Heart left ventricle (tissue), 13 donors: Measurements from ENCODE around the gene COL27A1.

Experiments
- POLR2A ChIP-seq, 2 donors: fragments of 450-650 bp; IDR thresholded peaks; one replicate each; pipeline ENCODE4 v1.6.1; 2017; ENCODE audit warnings: antibody characterized with exemption in 2 of 2, mild to moderate bottlenecking in 2 of 2, moderate library complexity in 2 of 2
- TF ChIP-seq, protein P1 (sequence below), 12 donors: fragments of 200-600 bp; sonication (generic) in 4 of 12; IDR thresholded peaks; one replicate each; pipeline versions ENCODE4 v1.5.0 to v1.8.0; 2018 to 2022; ENCODE audit warnings: antibody characterized with exemption in 12 of 12, mild to moderate bottlenecking in 5 of 12
- donor health status: ischemic (EF 13 %, LVEDD 7.1; RV severe dilation, severe dysfunction).
- donor health status: DM: no; HTN: yes; CAD: no.
- donor health status: DM: no; HTN: no; CAD: no.
- donor health status: ischemic (EF 25% LVEDD 6.9; RV normal size, moderate dysfunction).
- donor health status: ischemic (EF 25% LVEDD 5.7; RV mildly dilated, moderate dysfunction).
- donor health status: ischemic (EF 35%, LVEDD 5.7; RV mildly dilated, moderate dysfunction).
- donor health status: nonischemic (EF 11% LVEDD 7.7; RV severe dilation, severe dysfunction).
- donor health status: DM: yes; HTN: yes; CAD: no.
- donor health status: PGD.
- donor health status: ischemic (EF 29% LVEDD 5.4; RV normal size, mild dysfunction).
- donor health status: nonischemic (EF 23%, LVEDD 6.1; RV moderate dilation, normal function).

GRCh38 chr9:114214686-114215414 lies 59.5 kb downstream of the COL27A1 start:
- TF ChIP-seq, protein P1, sequence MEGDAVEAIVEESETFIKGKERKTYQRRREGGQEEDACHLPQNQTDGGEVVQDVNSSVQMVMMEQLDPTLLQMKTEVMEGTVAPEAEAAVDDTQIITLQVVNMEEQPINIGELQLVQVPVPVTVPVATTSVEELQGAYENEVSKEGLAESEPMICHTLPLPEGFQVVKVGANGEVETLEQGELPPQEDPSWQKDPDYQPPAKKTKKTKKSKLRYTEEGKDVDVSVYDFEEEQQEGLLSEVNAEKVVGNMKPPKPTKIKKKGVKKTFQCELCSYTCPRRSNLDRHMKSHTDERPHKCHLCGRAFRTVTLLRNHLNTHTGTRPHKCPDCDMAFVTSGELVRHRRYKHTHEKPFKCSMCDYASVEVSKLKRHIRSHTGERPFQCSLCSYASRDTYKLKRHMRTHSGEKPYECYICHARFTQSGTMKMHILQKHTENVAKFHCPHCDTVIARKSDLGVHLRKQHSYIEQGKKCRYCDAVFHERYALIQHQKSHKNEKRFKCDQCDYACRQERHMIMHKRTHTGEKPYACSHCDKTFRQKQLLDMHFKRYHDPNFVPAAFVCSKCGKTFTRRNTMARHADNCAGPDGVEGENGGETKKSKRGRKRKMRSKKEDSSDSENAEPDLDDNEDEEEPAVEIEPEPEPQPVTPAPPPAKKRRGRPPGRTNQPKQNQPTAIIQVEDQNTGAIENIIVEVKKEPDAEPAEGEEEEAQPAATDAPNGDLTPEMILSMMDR (IDR thresholded peaks at IDR 0.05): no peak
- no peak for TF ChIP-seq POLR2A (IDR thresholded peaks at IDR 0.05)
